Measurements from ENCODE around the gene EIF1AD. TPM values are rescaled to one million over a fixed set of nuclear protein-coding genes. Genes with fewer than 3 reads are reported as not detected.

Gene EIF1AD
- total and polyA plus RNA-seq, 4 experiments from 2014 or later, result 15.5 to 65.4 (median 40.2) TPM

- no peak overlapping the region for H3K4me3 ChIP-seq (ENCODE audit: low read length in 2 of 2)
- H3K27me3 ChIP-seq (ENCODE audit: insufficient read depth, low read length), result no peaks in the 10 kb centered on the region
- no peaks in the 10 kb centered on the region for H3K9me3 ChIP-seq (ENCODE audit: control insufficient read depth in 1 of 2, low read length in 2 of 2)
- no peak overlapping the region for H3K27ac ChIP-seq (ENCODE audit: low read depth, low read length)
- H3K4me1 ChIP-seq (ENCODE audit: insufficient read depth, low read length), result peaks cover 5% of the 10 kb centered on the region
- no peaks in the 10 kb centered on the region for H3K27me3 Mint-ChIP-seq
- DNase-seq, result no peak
- peaks cover 52 to 77% of the 10 kb centered on the region in 2 donors for H3K36me3 Mint-ChIP-seq
- no peaks in the 10 kb centered on the region for H3K9me3 Mint-ChIP-seq
- intact Hi-C loops (cut with micrococcal nuclease), result no loop called here
- H3K27ac Mint-ChIP-seq, result peak overlapping the region in 2 of 7 donors; percentile 57
- peaks cover 5 to 19% (median 18%) of the 10 kb centered on the region in 4 donors for H3K4me1 Mint-ChIP-seq
- H3K36me3 ChIP-seq (ENCODE audit: insufficient read depth, low read length), result peaks cover 64% of the 10 kb centered on the region
- H3K4me3 Mint-ChIP-seq, result no peak overlapping the region
- POLR2A ChIA-PET (ENCODE audit: partially characterized antibody), result interaction anchor here (1.7 kb wide), 1 partner anchor 51 kb away, joined by 4 read pairs; the partner anchor contains the start of gene C11orf68
- CTCF ChIA-PET (ENCODE audit: partially characterized antibody), result no interaction called here
These were observed 33.1 kb downstream of the EIF1AD start for GRCh38 chr11:65968600-65969482.

GRCh38 chr11:65967329-65967934 lies 34.5 kb downstream of the EIF1AD start:
- Histone ChIP-seq H3K9me3 (ENCODE audit: control insufficient read depth in 1 of 2, low read length in 2 of 2) (no peaks in the 10 kb centered on the region), H3K4me3 (ENCODE audit: low read length in 2 of 2) (no peak overlapping the region), H3K27me3 (ENCODE audit: insufficient read depth, low read length) (no peaks in the 10 kb centered on the region), H3K4me1 (ENCODE audit: insufficient read depth, low read length) (peaks cover 19% of the 10 kb centered on the region), H3K27ac (ENCODE audit: low read depth, low read length) (no peak overlapping the region), H3K36me3 (ENCODE audit: insufficient read depth, low read length) (peaks cover 64% of the 10 kb centered on the region)
- ChIA-PET POLR2A (ENCODE audit: partially characterized antibody) (interaction anchor here (1.7 kb wide), 1 partner anchor 49 kb away, joined by 4 read pairs; the partner anchor contains the start of gene C11orf68), CTCF (ENCODE audit: partially characterized antibody) (interaction anchor here (0.7 to 1.1 kb wide), 2 partner anchors 83 to 184 kb away, joined by 3 to 4 read pairs; no protein-coding TSS in a partner anchor)
- peaks cover 16 to 33% (median 28%) of the 10 kb centered on the region in 4 donors for H3K4me1 Mint-ChIP-seq
- no peak overlapping the region for H3K4me3 Mint-ChIP-seq
- H3K27ac Mint-ChIP-seq, result peak overlapping the region in 1 of 7 donors; percentile 8
- no peak for DNase-seq
- peaks cover 51 to 76% of the 10 kb centered on the region in 2 donors for H3K36me3 Mint-ChIP-seq
- H3K9me3 Mint-ChIP-seq, result no peaks in the 10 kb centered on the region
- intact Hi-C loops (cut with micrococcal nuclease), result no loop called here
- no peaks in the 10 kb centered on the region for H3K27me3 Mint-ChIP-seq

- H3K4me1 Mint-ChIP-seq, result peaks cover 21 to 43% (median 34%) of the 10 kb centered on the region in 4 donors
- H3K9me3 Mint-ChIP-seq, result no peaks in the 10 kb centered on the region
- no peak for DNase-seq
These were observed 35.8 kb downstream of the EIF1AD start for GRCh38 chr11:65965986-65966762.

GRCh38 chr11:65964906-65965305 lies 37.1 kb downstream of the EIF1AD start:
- H3K4me3 Mint-ChIP-seq, result peak overlapping the region in 2 of 8 donors; percentile 39 to 49
- H3K27me3 Mint-ChIP-seq, result no peaks in the 10 kb centered on the region
- intact Hi-C loops (cut with micrococcal nuclease), result no loop called here
- Histone ChIP-seq H3K4me3 (ENCODE audit: low read length in 2 of 2) (no peak overlapping the region), H3K9me3 (ENCODE audit: control insufficient read depth in 1 of 2, low read length in 2 of 2) (no peaks in the 10 kb centered on the region), H3K27ac (ENCODE audit: low read depth, low read length) (no peak overlapping the region), H3K4me1 (ENCODE audit: insufficient read depth, low read length) (peaks cover 26% of the 10 kb centered on the region), H3K36me3 (ENCODE audit: insufficient read depth, low read length) (peaks cover 57% of the 10 kb centered on the region), H3K27me3 (ENCODE audit: insufficient read depth, low read length) (no peaks in the 10 kb centered on the region)
- H3K27ac Mint-ChIP-seq, result peak overlapping the region in 1 of 7 donors; percentile 92
- peaks cover 24 to 50% (median 33%) of the 10 kb centered on the region in 4 donors for H3K4me1 Mint-ChIP-seq
- H3K9me3 Mint-ChIP-seq, result no peaks in the 10 kb centered on the region
- ChIA-PET CTCF (ENCODE audit: partially characterized antibody) (interaction anchor here (0.9 kb wide), 1 partner anchor 76 kb away, joined by 3 read pairs; the partner anchor contains the start of gene FIBP), POLR2A (ENCODE audit: partially characterized antibody) (no interaction called here)
- DNase-seq, result no peak
- peaks cover 40 to 73% of the 10 kb centered on the region in 2 donors for H3K36me3 Mint-ChIP-seq

More at GRCh38 chr11:65965986-65966762, 35.8 kb downstream of the EIF1AD start:
- CTCF ChIA-PET (ENCODE audit: partially characterized antibody), result interaction anchor here (0.9 kb wide), 1 partner anchor 82 kb away, joined by 4 read pairs; no protein-coding TSS in a partner anchor
- H3K36me3 Mint-ChIP-seq, result peaks cover 46 to 77% of the 10 kb centered on the region in 2 donors
- peak overlapping the region in 3 of 7 donors; percentile 41 to 78 (median 52) for H3K27ac Mint-ChIP-seq
- H3K4me3 Mint-ChIP-seq, result no peak overlapping the region
- H3K36me3 ChIP-seq (ENCODE audit: insufficient read depth, low read length), result peaks cover 64% of the 10 kb centered on the region
- H3K4me1 ChIP-seq (ENCODE audit: insufficient read depth, low read length), result peaks cover 23% of the 10 kb centered on the region
- no peaks in the 10 kb centered on the region for H3K9me3 ChIP-seq (ENCODE audit: control insufficient read depth in 1 of 2, low read length in 2 of 2)
- H3K27me3 ChIP-seq (ENCODE audit: insufficient read depth, low read length), result no peaks in the 10 kb centered on the region
- intact Hi-C loops (cut with micrococcal nuclease), result no loop called here
- POLR2A ChIA-PET (ENCODE audit: partially characterized antibody), result no interaction called here
- H3K4me3 ChIP-seq (ENCODE audit: low read length in 2 of 2), result no peak overlapping the region
- no peak overlapping the region for H3K27ac ChIP-seq (ENCODE audit: low read depth, low read length)
- H3K27me3 Mint-ChIP-seq, result no peaks in the 10 kb centered on the region

GRCh38 chr11:65962141-65962564 lies 39.8 kb downstream of the EIF1AD start:
- peak in 1 of 5 donors; percentile 76 for DNase-seq
- intact Hi-C loops (cut with micrococcal nuclease), result no loop called here
- Mint-ChIP-seq H3K36me3 (peaks cover 25 to 54% of the 10 kb centered on the region in 2 donors), H3K9me3 (no peaks in the 10 kb centered on the region), H3K27ac (peak overlapping the region; percentile 92 to 100 (median 95)), H3K4me1 (peaks cover 25 to 54% (median 31%) of the 10 kb centered on the region in 4 donors), H3K4me3 (peak overlapping the region; percentile 80 to 99 (median 98)), H3K27me3 (no peaks in the 10 kb centered on the region)
- Histone ChIP-seq H3K27me3 (ENCODE audit: insufficient read depth, low read length) (no peaks in the 10 kb centered on the region), H3K27ac (ENCODE audit: low read depth, low read length) (peak overlapping the region; percentile 96), H3K9me3 (ENCODE audit: control insufficient read depth in 1 of 2, low read length in 2 of 2) (no peaks in the 10 kb centered on the region), H3K4me3 (ENCODE audit: low read length in 2 of 2) (peak overlapping the region; percentile 50 to 70), H3K36me3 (ENCODE audit: insufficient read depth, low read length) (peaks cover 34% of the 10 kb centered on the region), H3K4me1 (ENCODE audit: insufficient read depth, low read length) (peaks cover 34% of the 10 kb centered on the region)
- ChIA-PET POLR2A (ENCODE audit: partially characterized antibody) (interaction anchor here (0.7 to 7.6 kb wide), 10 partner anchors 19 to 347 kb away, joined by 3 to 103 read pairs (median 8); partner anchors contain the start of genes BANF1, C11orf68, CCDC85B and DRAP1), CTCF (ENCODE audit: partially characterized antibody) (interaction anchor here (1.0 to 9.9 kb wide), 3 partner anchors 29 to 250 kb away, joined by 3 to 86 read pairs (median 3); partner anchors contain the start of genes CCDC85B, FIBP and KAT5)

- Mint-ChIP-seq H3K4me3 (peak within 1 kb of the TSS; percentile 98 to 99 (median 98)), H3K36me3 (peaks cover 20 to 48% of the 10 kb centered on the region in 2 donors), H3K27me3 (no peaks in the 10 kb centered on the region), H3K9me3 (no peaks in the 10 kb centered on the region), H3K27ac (peak within 1 kb of the TSS; percentile 92 to 100 (median 99)), H3K4me1 (peaks cover 31 to 60% (median 38%) of the 10 kb centered on the region in 4 donors)
- peak; percentile 92 to 98 (median 95) for DNase-seq
- ChIA-PET POLR2A (ENCODE audit: partially characterized antibody) (interaction anchor here (0.7 to 7.6 kb wide), 13 partner anchors 20 to 346 kb away, joined by 3 to 103 read pairs (median 6); partner anchors contain the start of genes BANF1, C11orf68, CCDC85B and CFL1), CTCF (ENCODE audit: partially characterized antibody) (interaction anchor here (1.0 to 9.9 kb wide), 2 partner anchors 74 to 250 kb away, joined by 3 to 86 read pairs; partner anchors contain the start of genes CCDC85B, FIBP and KAT5)
- intact Hi-C loops (cut with micrococcal nuclease), result loop anchor here (1.0 kb wide), 8 partner anchors 33 to 346 kb away; partner anchors contain the start of genes BANF1, C11orf68, DRAP1 and EIF1AD
- Histone ChIP-seq H3K9me3 (ENCODE audit: control insufficient read depth in 1 of 2, low read length in 2 of 2) (no peaks in the 10 kb centered on the region), H3K36me3 (ENCODE audit: insufficient read depth, low read length) (peaks cover 27% of the 10 kb centered on the region), H3K27me3 (ENCODE audit: insufficient read depth, low read length) (no peaks in the 10 kb centered on the region), H3K4me1 (ENCODE audit: insufficient read depth, low read length) (peaks cover 40% of the 10 kb centered on the region), H3K4me3 (ENCODE audit: low read length in 2 of 2) (peak within 1 kb of the TSS; percentile 70 to 79), H3K27ac (ENCODE audit: low read depth, low read length) (peak within 1 kb of the TSS; percentile 96)
These were observed 40.5 kb downstream of the EIF1AD start, which contains the start of gene SART1 for GRCh38 chr11:65961267-65962140. Gene SART1, plus strand, starts transcription at chr11:65961734. Its CDS starts 47 bp downstream, at chr11:65961781.
